Liver (tissue), 9 donors: Measurements from ENCODE around the gene TRMT1. TPM values are rescaled to one million over a fixed set of nuclear protein-coding genes. Genes with fewer than 3 reads are reported as not detected.

ENCODE experiments used
- DNase-seq: peaks from one replicate; pipeline ENCODE4 v3.0.0-alpha.2; 2017; ENCODE audit warnings: low spot score
- H3K27ac ChIP-seq, 2 donors: one replicate each; pipeline ENCODE4 v1.7.0; 2013; ENCODE audit warnings: inconsistent platforms in 2 of 2, low read length in 2 of 2, control low read depth in 1 of 2, low read depth in 1 of 2, mild to moderate bottlenecking in 1 of 2
- H3K27me3 ChIP-seq, 4 donors: one replicate each; pipeline versions ENCODE4 v1.6.1 to v1.7.0; 2013; ENCODE audit warnings: low read length in 3 of 4, inconsistent platforms in 1 of 4, mild to moderate bottlenecking in 1 of 4, moderate library complexity in 1 of 4; ENCODE audit not compliant: control insufficient read depth in 4 of 4, insufficient read depth in 4 of 4
- H3K36me3 ChIP-seq, 4 donors: one replicate each; pipeline versions ENCODE4 v1.6.1 to v1.7.0; 2013; ENCODE audit warnings: low read length in 3 of 4, mild to moderate bottlenecking in 3 of 4, low read depth in 1 of 4, moderate library complexity in 1 of 4; ENCODE audit not compliant: control insufficient read depth in 4 of 4, insufficient read depth in 3 of 4
- H3K4me1 ChIP-seq, 4 donors: one replicate each; pipeline versions ENCODE4 v1.6.1 to v1.7.0; 2013; ENCODE audit warnings: low read length in 3 of 4, mild to moderate bottlenecking in 3 of 4, moderate library complexity in 1 of 4; ENCODE audit not compliant: control insufficient read depth in 4 of 4, insufficient read depth in 4 of 4
- H3K4me3 ChIP-seq, 3 donors: one replicate each; pipeline versions ENCODE4 v1.6.1 to v1.7.0; 2013; ENCODE audit warnings: low read length in 3 of 3, control low read depth in 1 of 3, low read depth in 1 of 3, mild to moderate bottlenecking in 1 of 3
- H3K9ac ChIP-seq, 2 donors: one replicate each; pipeline ENCODE4 v1.7.0; 2013; ENCODE audit warnings: low read length in 2 of 2, mild to moderate bottlenecking in 2 of 2, moderate library complexity in 2 of 2, control low read depth in 1 of 2, low read depth in 1 of 2
- H3K9me3 ChIP-seq, 4 donors: one replicate each; pipeline versions ENCODE4 v1.6.1 to v1.7.0; 2013; ENCODE audit warnings: low read length in 3 of 4; ENCODE audit not compliant: control insufficient read depth in 4 of 4
- CTCF ChIP-seq: fragments of 150-350 bp; IDR thresholded peaks from 2 replicates; pipeline ENCODE4 v1.5.1; 2017; ENCODE audit warnings: improper control_type of control experiment, low read depth, low read length; ENCODE audit not compliant: missing input control
- EGR1 ChIP-seq, 2 donors: IDR thresholded peaks; 2 replicates each; pipeline ENCODE4 v1.6.1; 2016 to 2018; ENCODE audit warnings: antibody characterized with exemption in 2 of 2, low read depth in 2 of 2
- FOXA1 ChIP-seq: IDR thresholded peaks from 2 replicates; pipeline ENCODE4 v1.6.1; 2016; ENCODE audit warnings: antibody characterized with exemption
- GABPA ChIP-seq, 2 donors: IDR thresholded peaks in 1 of 2; conservative IDR thresholded peaks in 1 of 2; 2 replicates each; pipeline ENCODE4 v1.6.1; 2016; ENCODE audit warnings: antibody characterized with exemption in 2 of 2, mild to moderate bottlenecking in 1 of 2, moderate library complexity in 1 of 2
- HNF4A ChIP-seq, 2 donors: conservative IDR thresholded peaks; 2 replicates each; pipeline ENCODE4 v1.6.1; 2016; ENCODE audit warnings: antibody characterized with exemption in 2 of 2, mild to moderate bottlenecking in 2 of 2
- HNF4G ChIP-seq: IDR thresholded peaks from 2 replicates; pipeline ENCODE4 v1.6.1; 2016; ENCODE audit warnings: antibody characterized with exemption
- JUND ChIP-seq, 2 donors: IDR thresholded peaks; 2 replicates each; pipeline ENCODE4 v1.6.1; 2016; ENCODE audit warnings: antibody characterized with exemption in 2 of 2
- MAX ChIP-seq: IDR thresholded peaks from 2 replicates; pipeline ENCODE4 v1.6.1; 2016; ENCODE audit warnings: antibody characterized with exemption
- NR2F2 ChIP-seq: IDR thresholded peaks from 2 replicates; pipeline ENCODE4 v1.6.1; 2016; ENCODE audit warnings: antibody characterized with exemption
- REST ChIP-seq: IDR thresholded peaks from 2 replicates; pipeline ENCODE4 v1.6.1; 2016; ENCODE audit warnings: antibody characterized with exemption, mild to moderate bottlenecking
- RXRA ChIP-seq, 2 donors: IDR thresholded peaks; 2 replicates each; pipeline ENCODE4 v1.6.1; 2017 to 2018; ENCODE audit warnings: antibody characterized with exemption in 2 of 2, mild to moderate bottlenecking in 1 of 2
- SP1 ChIP-seq: IDR thresholded peaks from 2 replicates; pipeline ENCODE4 v1.6.1; 2018; ENCODE audit warnings: antibody characterized with exemption, mild to moderate bottlenecking
- YY1 ChIP-seq: IDR thresholded peaks from 2 replicates; pipeline ENCODE4 v1.6.1; 2016; ENCODE audit warnings: antibody characterized with exemption, mild to moderate bottlenecking
- ZBTB33 ChIP-seq: IDR thresholded peaks from 2 replicates; pipeline ENCODE4 v1.6.1; 2016; ENCODE audit warnings: antibody characterized with exemption
- WGBS: extraction: QIAGEN DNeasy Blood & Tissue Kit; methylation state at CpG from one replicate; pipeline ENCODE4 v1.1.7; 2013; 5-methylcytosine and 5-hydroxymethylcytosine counted together
- polyA plus RNA-seq, 2 donors: library from polyadenylated mRNA; stranded (reverse) in 1 of 2; unstranded in 1 of 2; fragments of 200-250 nt in 1 of 2; fragments of >200 nt in 1 of 2; fragmentation: Nextera tagmentation in 1 of 2; extraction: Ambion mirVana in 1 of 2; gene quantifications; one replicate each; pipeline versions ENCODE4 v1.2.1 to v1.2.3, GENCODE V29; 2013 to 2015
- total RNA-seq, 2 donors: library from RNA; depleted of rRNA; stranded (reverse); fragments of >200 nt; gene quantifications; one replicate each; pipeline ENCODE4 v1.2.3, GENCODE V29; 2014
- donor health status: healthy.
- donor health status: healthy.
- donor health status: healthy.
- donor health status: healthy.
- donor health status: healthy.

TRMT1 gene
- total and polyA plus RNA-seq, 4 donors: 8.3 to 15.6 (median 11.7) TPM

- peaks cover 0 to 15% (median 3%) of the 10 kb centered on the region in 4 donors for H3K36me3 ChIP-seq
Observed at GRCh38 chr19:13112555-13112954, 4.0 kb downstream of the TRMT1 start.

More at GRCh38 chr19:13112555-13112954, 4.0 kb downstream of the TRMT1 start:
- TF ChIP-seq FOXA1 (no peak), HNF4A (conservative IDR thresholded peaks at IDR 0.05) (no peak), CTCF (no peak), EGR1 (IDR thresholded peaks at IDR 0.05; ENCODE audit: low read depth in 2 of 2) (no peak), NR2F2 (no peak), MAX (no peak), HNF4G (no peak), YY1 (no peak), SP1 (no peak), RXRA (IDR thresholded peaks at IDR 0.05) (no peak), GABPA (IDR thresholded peaks at IDR 0.05 in 1 of 2, conservative IDR thresholded peaks at IDR 0.05 in 1 of 2) (no peak), REST (no peak), ZBTB33 (no peak), JUND (IDR thresholded peaks at IDR 0.05) (no peak)
- no peaks in the 10 kb centered on the region for H3K27me3 ChIP-seq
- no peaks in the 10 kb centered on the region for H3K9me3 ChIP-seq
- no peak overlapping the region for H3K9ac ChIP-seq
- DNase-seq: no peak
- peaks cover 2 to 21% (median 17%) of the 10 kb centered on the region in 4 donors for H3K4me1 ChIP-seq
- H3K27ac ChIP-seq: no peak overlapping the region
- no peak overlapping the region for H3K4me3 ChIP-seq
- WGBS: 96% methylated on average over 10 of the region's 10 CpGs
